Panc1 (cell line): Measurements from ENCODE around the gene ERLEC1. TPM values are rescaled to one million over a fixed set of nuclear protein-coding genes. Genes with fewer than 3 reads are reported as not detected.
"Not testable (repeated sequence)": the region's sequence is repeated elsewhere in the genome, so short reads cannot be mapped to it uniquely, and the experiment has no call there.

ENCODE experiments used
- ATAC-seq: fragments of 200-7000 bp; cut with Tn5 transposase; 2 replicates; pipeline ENCODE4 v1.9.1; 2020; ENCODE audit warnings: mild to moderate bottlenecking, moderate library complexity
- BruUV-seq: library from RNA; stranded (reverse); fragments of 400-500 nt; replicated peaks from 2 replicates; lab custom pipeline; 2021; lab: Mats Ljungman, UMichigan
- CTCF ChIA-PET: fragments of 300-600 bp; sonication (Branson Sonifier 250); formaldehyde crosslinking; loops from one replicate; lab custom pipeline; 2022; ENCODE audit warnings: antibody characterized with exemption; lab: Charles Lee
- POLR2A ChIA-PET: fragments of 300-600 bp; sonication (Branson Sonifier 250); formaldehyde crosslinking; loops from one replicate; lab custom pipeline; 2022; ENCODE audit warnings: antibody characterized with exemption; lab: Charles Lee
- DNase-seq: peaks from one replicate; pipeline ENCODE4 v3.0.0-alpha.2; 2010; ENCODE audit warnings: low read depth, low spot score
- H3K27ac ChIP-seq: 2 replicates; pipeline ENCODE4 v1.5.1; 2011; ENCODE audit warnings: mild to moderate bottlenecking, low read length, inconsistent platforms
- H3K27me3 ChIP-seq: fragments of 200-500 bp; sonication (Bioruptor generic); 2 replicates; pipeline ENCODE4 v1.6.0; 2014; ENCODE audit warnings: low read length, inconsistent platforms; ENCODE audit not compliant: control insufficient read depth, insufficient read depth
- H3K36me3 ChIP-seq: fragments of 200-500 bp; sonication (Bioruptor generic); 2 replicates; pipeline ENCODE4 v1.5.1; 2014; ENCODE audit warnings: inconsistent platforms, mild to moderate bottlenecking, low read length, moderate library complexity; ENCODE audit not compliant: control insufficient read depth, insufficient read depth
- H3K4me1 ChIP-seq: 2 replicates; pipeline ENCODE4 v1.5.1; 2011; ENCODE audit warnings: inconsistent platforms, mild to moderate bottlenecking, low read length, moderate library complexity; ENCODE audit not compliant: control insufficient read depth, insufficient read depth
- H3K4me3 ChIP-seq, 2 experiments: 2 replicates each; pipeline ENCODE4 v1.5.1; 2011 to 2012; ENCODE audit warnings: low read depth in 2 of 2, low read length in 2 of 2, mild to moderate bottlenecking in 2 of 2, inconsistent platforms in 1 of 2, moderate library complexity in 1 of 2
- H3K9me3 ChIP-seq: fragments of 200-500 bp; sonication (Bioruptor generic); 2 replicates; pipeline ENCODE4 v1.5.1; 2014; ENCODE audit warnings: low read depth, mild to moderate bottlenecking, inconsistent platforms, low read length, moderate library complexity; ENCODE audit not compliant: control insufficient read depth, insufficient read depth
- CTCF ChIP-seq: fragments of 450-650 bp; IDR thresholded peaks from 2 replicates; pipeline ENCODE4 v1.5.1; 2017; ENCODE audit warnings: mild to moderate bottlenecking
- POLR2AphosphoS5 ChIP-seq: IDR thresholded peaks from 2 replicates; pipeline ENCODE4 v1.6.1; 2012; ENCODE audit warnings: mild to moderate bottlenecking, low read depth, low read length, moderate library complexity
- REST ChIP-seq, 2 experiments: IDR thresholded peaks; 2 replicates each; pipeline ENCODE4 v1.6.1; 2011 to 2012; ENCODE audit warnings: low read depth in 2 of 2, control low read depth in 1 of 2, low read length in 1 of 2, mild to moderate bottlenecking in 1 of 2, moderate library complexity in 1 of 2; ENCODE audit not compliant: insufficient read depth in 1 of 2
- SIN3A ChIP-seq: IDR thresholded peaks from 2 replicates; pipeline ENCODE4 v1.6.1; 2012; ENCODE audit warnings: low read depth, mild to moderate bottlenecking, low read length, moderate library complexity, borderline replicate concordance; ENCODE audit not compliant: insufficient read depth
- TCF7L2 ChIP-seq: IDR thresholded peaks from 2 replicates; pipeline ENCODE4 v1.6.1; 2011; ENCODE audit warnings: mild to moderate bottlenecking, low read depth, low read length, inconsistent platforms
- in situ Hi-C: cut with HindIII; loops from 2 replicates; pipeline ENCODE4 v1.10.0; 2016; ENCODE audit warnings: low sequenced_read_pairs, low pct_unique_long_range_greater_than_20kb
- intact Hi-C: fragments of 100-400 bp; cut with micrococcal nuclease; formaldehyde crosslinking; loops from one replicate; pipeline ENCODE4 v1.10.0; 2022; ENCODE audit not compliant: unreplicated experiment
- total RNA-seq: library from RNA; stranded (reverse); gene quantifications from one replicate; pipeline ENCODE4 v1.2.1, GENCODE V29; 2021; ENCODE audit not compliant: unreplicated experiment

The ERLEC1 gene
- total RNA-seq, 1 experiment from 2014 or later, result 43.9 TPM

- intact Hi-C loops, result no loop called here
- POLR2A ChIA-PET, result no interaction called here
- TF ChIP-seq POLR2AphosphoS5, result no peak
- no peak for TF ChIP-seq CTCF
- no peak for TF ChIP-seq TCF7L2
- no peak for TF ChIP-seq REST (IDR thresholded peaks at IDR 0.05; ENCODE audit: insufficient read depth in 1 of 2, low read depth in 2 of 2, low read length in 1 of 2)
- no peak for TF ChIP-seq SIN3A
- Histone ChIP-seq H3K27ac (no peak overlapping the region), H3K36me3 (peaks cover 10% of the 10 kb centered on the region), H3K9me3 (no peaks in the 10 kb centered on the region), H3K4me3 (no peak overlapping the region), H3K27me3 (no peaks in the 10 kb centered on the region), H3K4me1 (no peaks in the 10 kb centered on the region)
- BruUV-seq, result no TSS peak
- ATAC-seq (no peak), DNase-seq (no peak)
- in situ Hi-C loops, result no loop called here
- CTCF ChIA-PET, result no interaction called here
Observed at GRCh38 chr2:53821810-53822209, 35.0 kb downstream of the ERLEC1 start.

GRCh38 chr2:53823639-53824038 lies 36.8 kb downstream of the ERLEC1 start:
- intact Hi-C loops, BruUV-seq, DNase-seq, in situ Hi-C loops, H3K27me3 ChIP-seq, H3K9me3 ChIP-seq, POLR2A ChIA-PET, CTCF ChIA-PET, H3K4me3 ChIP-seq, H3K4me1 ChIP-seq, H3K36me3 ChIP-seq, H3K27ac ChIP-seq: not testable (repeated sequence)
- TF ChIP-seq CTCF, result peak; percentile 57
- peak; percentile 50; the same call in 1 of the 2 replicates for ATAC-seq

- intact Hi-C loops, result no loop called here
- in situ Hi-C loops, result no loop called here
- H3K27me3 ChIP-seq, result no peaks in the 10 kb centered on the region
- no peak for ATAC-seq
- CTCF ChIA-PET, result no interaction called here
- POLR2A ChIA-PET, result no interaction called here
- BruUV-seq, result no TSS peak
- TF ChIP-seq REST (IDR thresholded peaks at IDR 0.05; ENCODE audit: insufficient read depth in 1 of 2, low read depth in 2 of 2, low read length in 1 of 2) (no peak), POLR2AphosphoS5 (no peak), TCF7L2 (no peak), CTCF (no peak), SIN3A (no peak)
- no peaks in the 10 kb centered on the region for H3K4me1 ChIP-seq
- DNase-seq, result no peak
- H3K9me3 ChIP-seq, result no peaks in the 10 kb centered on the region
- no peaks in the 10 kb centered on the region for H3K36me3 ChIP-seq
- no peak overlapping the region for H3K4me3 ChIP-seq
- no peak overlapping the region for H3K27ac ChIP-seq
Observed at GRCh38 chr2:53826030-53826410, 39.2 kb downstream of the ERLEC1 start.
